Neural cell (in vitro differentiated cells): ENCODE measurements around the gene TRPM3. TPM values are rescaled to one million over a fixed set of nuclear protein-coding genes. Genes with fewer than 3 reads are reported as not detected.

Experiments
- H2AFZ ChIP-seq: fragments of 200-600, 300-800 bp; sonication (generic), shearing (Covaris generic); 2 replicates; pipeline ENCODE4 v1.6.0; 2014; ENCODE audit warnings: low read depth, mild to moderate bottlenecking, antibody characterized with exemption, low read length, moderate library complexity
- H3F3A ChIP-seq: fragments of 200-600 bp; shearing (Covaris generic); 2 replicates; pipeline ENCODE4 v1.6.1; 2016; ENCODE audit warnings: mild to moderate bottlenecking, moderate library complexity, mixed read lengths, antibody characterized with exemption, low read length; ENCODE audit not compliant: insufficient read depth, poor library complexity, severe bottlenecking
- H3K27ac ChIP-seq: fragments of 200-600, 300-800 bp; sonication (generic), shearing (Covaris generic); 2 replicates; pipeline ENCODE4 v1.5.1; 2014; ENCODE audit warnings: mild to moderate bottlenecking, low read length, moderate library complexity
- H3K27me3 ChIP-seq: fragments of 300-800, 200-600 bp; sonication (generic), shearing (Covaris generic); 2 replicates; pipeline ENCODE4 v1.6.0; 2014; ENCODE audit warnings: mild to moderate bottlenecking, low read depth, low read length, moderate library complexity; ENCODE audit not compliant: insufficient read depth
- H3K36me3 ChIP-seq: fragments of 300-800, 200-600 bp; sonication (generic), shearing (Covaris generic); 2 replicates; pipeline ENCODE4 v1.5.1; 2014; ENCODE audit warnings: mild to moderate bottlenecking, antibody characterized with exemption, low read length, moderate library complexity; ENCODE audit not compliant: insufficient read depth
- H3K4me2 ChIP-seq: fragments of 300-800, 200-600 bp; sonication (generic), shearing (Covaris generic); 2 replicates; pipeline ENCODE4 v1.6.0; 2014; ENCODE audit warnings: mild to moderate bottlenecking, low read length
- H3K4me3 ChIP-seq: fragments of 300-800, 200-600 bp; sonication (generic), shearing (Covaris generic); 2 replicates; pipeline ENCODE4 v1.5.1; 2014; ENCODE audit warnings: mild to moderate bottlenecking, low read length, moderate library complexity
- H3K79me2 ChIP-seq: fragments of 200-600 bp; shearing (Covaris generic); replicated peaks from 2 replicates; pipeline ENCODE4 v1.6.0; 2014; ENCODE audit warnings: mild to moderate bottlenecking, low read length, moderate library complexity; ENCODE audit not compliant: insufficient read depth
- H3K9ac ChIP-seq: fragments of 300-800, 200-600 bp; sonication (generic), shearing (Covaris generic); 2 replicates; pipeline ENCODE4 v1.6.1; 2016; ENCODE audit warnings: mild to moderate bottlenecking, low read length, mixed read lengths
- H3K9me2 ChIP-seq: fragments of 200-600 bp; shearing (Covaris generic); 2 replicates; pipeline ENCODE4 v1.6.1; 2016; ENCODE audit warnings: mild to moderate bottlenecking, low read length, mixed read lengths; ENCODE audit not compliant: insufficient read depth
- H3K9me3 ChIP-seq: fragments of 200-600, 300-800 bp; sonication (generic), shearing (Covaris generic); 2 replicates; pipeline ENCODE4 v1.6.1; 2016; ENCODE audit warnings: mild to moderate bottlenecking, mixed run types, low read length, moderate library complexity, mixed read lengths
- H4K20me1 ChIP-seq: fragments of 200-600 bp; shearing (Covaris generic); 2 replicates; pipeline ENCODE4 v1.6.1; 2016; ENCODE audit warnings: mild to moderate bottlenecking, mixed run types; ENCODE audit not compliant: insufficient read depth
- CTCF ChIP-seq: fragments of 450-650 bp; IDR thresholded peaks from 2 replicates; pipeline ENCODE4 v1.5.1; 2014; ENCODE audit warnings: antibody characterized with exemption, mild to moderate bottlenecking, moderate library complexity; ENCODE audit not compliant: poor library complexity, severe bottlenecking
- EP300 ChIP-seq: fragments of 450-650 bp; conservative IDR thresholded peaks from 2 replicates; pipeline ENCODE4 v1.6.1; 2014; ENCODE audit warnings: antibody characterized with exemption, mild to moderate bottlenecking, moderate library complexity; ENCODE audit not compliant: poor library complexity, severe bottlenecking
- EZH2 ChIP-seq: fragments of 200-600, 300-800 bp; shearing (Covaris generic), sonication (generic); IDR thresholded peaks from 2 replicates; pipeline ENCODE4 v1.6.1; 2014; ENCODE audit warnings: antibody characterized with exemption, low read length, borderline replicate concordance, mild to moderate bottlenecking; ENCODE audit not compliant: insufficient read depth, poor library complexity, severe bottlenecking
- MXI1 ChIP-seq: fragments of 450-650 bp; conservative IDR thresholded peaks from 2 replicates; pipeline ENCODE4 v1.6.1; 2014; ENCODE audit warnings: antibody characterized with exemption, mild to moderate bottlenecking; ENCODE audit not compliant: poor library complexity, severe bottlenecking
- POLR2AphosphoS5 ChIP-seq: IDR thresholded peaks from 2 replicates; pipeline ENCODE4 v1.6.1; 2012
- RAD21 ChIP-seq: fragments of 450-650 bp; conservative IDR thresholded peaks from 2 replicates; pipeline ENCODE4 v1.6.1; 2014; ENCODE audit warnings: antibody characterized with exemption, mild to moderate bottlenecking, moderate library complexity
- REST ChIP-seq: IDR thresholded peaks from 2 replicates; pipeline ENCODE4 v1.6.1; 2012; ENCODE audit warnings: borderline replicate concordance
- SMC3 ChIP-seq: fragments of 450-650 bp; conservative IDR thresholded peaks from 2 replicates; pipeline ENCODE4 v1.6.1; 2014; ENCODE audit warnings: antibody characterized with exemption, mild to moderate bottlenecking, moderate library complexity; ENCODE audit not compliant: poor library complexity
- TAF1 ChIP-seq: IDR thresholded peaks from 2 replicates; pipeline ENCODE4 v1.6.1; 2012; ENCODE audit warnings: low read depth
- polyA plus RNA-seq: library from polyadenylated mRNA; depleted of rRNA; stranded (reverse); fragments of >200 nt; gene quantifications from 2 replicates; pipeline ENCODE4 v1.2.3, GENCODE V29; 2014

The TRPM3 gene
- polyA plus RNA-seq, 1 donor from 2014 or later = 1.3 TPM

GRCh38 chr9:70494221-70494620, 627.2 kb downstream of the TRPM3 start:
- TF ChIP-seq RAD21 (no peak), EZH2 (no peak), MXI1 (no peak), POLR2AphosphoS5 (no peak), REST (no peak), SMC3 (no peak)
- Histone ChIP-seq H3K36me3 (no peaks in the 10 kb centered on the region), H3K9me3 (no peaks in the 10 kb centered on the region), H3K79me2 (no peaks in the 10 kb centered on the region), H3K27ac (no peak overlapping the region), H3K9me2 (no peaks in the 10 kb centered on the region), H2AFZ (no peak overlapping the region), H3K4me3 (no peak overlapping the region), H3K4me2 (no peak overlapping the region), H3K9ac (no peak overlapping the region), H3K27me3 (no peaks in the 10 kb centered on the region), H3F3A (no peaks in the 10 kb centered on the region), H4K20me1 (no peaks in the 10 kb centered on the region)

GRCh38 chr9:70493029-70493428, 628.4 kb downstream of the TRPM3 start:
- Histone ChIP-seq H3K4me2 (no peak overlapping the region), H3K9me3 (no peaks in the 10 kb centered on the region), H2AFZ (no peak overlapping the region), H3K9ac (no peak overlapping the region), H3K79me2 (no peaks in the 10 kb centered on the region), H3F3A (no peaks in the 10 kb centered on the region), H3K36me3 (no peaks in the 10 kb centered on the region), H4K20me1 (no peaks in the 10 kb centered on the region), H3K27ac (no peak overlapping the region), H3K4me3 (no peak overlapping the region), H3K27me3 (no peaks in the 10 kb centered on the region), H3K9me2 (no peaks in the 10 kb centered on the region)
- no peak for TF ChIP-seq POLR2AphosphoS5
- no peak for TF ChIP-seq CTCF
- no peak for TF ChIP-seq REST
- TF ChIP-seq EP300 = no peak
- TF ChIP-seq RAD21 = no peak
- TF ChIP-seq MXI1 = no peak
- no peak for TF ChIP-seq TAF1
- TF ChIP-seq SMC3 = no peak
- no peak for TF ChIP-seq EZH2
